HEK293 (cell line): Measurements from ENCODE around the gene PTAR1.

Source experiments
- CTCF ChIA-PET: fragments of 350-600 bp; formaldehyde crosslinking; extraction: SDS; loops from one replicate; lab custom pipeline; 2021; ENCODE audit warnings: antibody characterized with exemption; lab: Yijun Ruan, JAX
- POLR2A ChIA-PET: fragments of 300-600 bp; formaldehyde crosslinking; extraction: SDS; loops from one replicate; lab custom pipeline; 2020; ENCODE audit warnings: antibody characterized with exemption, inconsistent platforms; lab: Yijun Ruan, JAX
- H3K27ac ChIP-seq: fragments of 200-500 bp; sonication (Bioruptor generic); 2 replicates; pipeline ENCODE4 v1.5.1; 2014; ENCODE audit warnings: low read depth, low read length, control low read depth, inconsistent platforms; ENCODE audit errors: extremely low read depth
- H3K36me3 ChIP-seq, 2 experiments: fragments of 200-500 bp in 1 of 2; sonication (Bioruptor generic) in 1 of 2; 1 replicate in 1 of 2; 2 replicates in 1 of 2; pipeline ENCODE4 v1.5.1; 2014 to 2017; ENCODE audit warnings: inconsistent platforms in 2 of 2, low read length in 2 of 2; ENCODE audit not compliant: control insufficient read depth in 2 of 2, insufficient read depth in 1 of 2
- H3K4me1 ChIP-seq: fragments of 200-500 bp; sonication (Bioruptor generic); 2 replicates; pipeline ENCODE4 v1.5.1; 2014; ENCODE audit warnings: mild to moderate bottlenecking, low read length, inconsistent platforms; ENCODE audit not compliant: control insufficient read depth, insufficient read depth
- H3K4me3 ChIP-seq: 2 replicates; pipeline ENCODE4 v1.5.1; 2011; ENCODE audit warnings: low read depth, mild to moderate bottlenecking, control low read depth, low read length, moderate library complexity
- H3K9me3 ChIP-seq: fragments of 200-500 bp; sonication (Bioruptor generic); 2 replicates; pipeline ENCODE4 v1.5.1; 2014; ENCODE audit warnings: low read depth, low read length, inconsistent platforms; ENCODE audit not compliant: control insufficient read depth, insufficient read depth
- BCL11B ChIP-seq: fragments of 450-650 bp; formaldehyde crosslinking; IDR thresholded peaks from 2 replicates; pipeline ENCODE4 v1.5.1; 2016; ENCODE audit warnings: low read depth, missing biosample characterization, missing genetic modification characterization
- GLIS1 ChIP-seq: fragments of 450-650 bp; formaldehyde crosslinking; IDR thresholded peaks from 2 replicates; pipeline ENCODE4 v1.5.1; 2016; ENCODE audit warnings: missing biosample characterization, missing genetic modification characterization
- GLIS2 ChIP-seq: fragments of 450-650 bp; formaldehyde crosslinking; IDR thresholded peaks from 2 replicates; pipeline ENCODE4 v1.5.1; 2016; ENCODE audit warnings: missing biosample characterization, missing genetic modification characterization
- SCRT2 ChIP-seq: fragments of 450-650 bp; formaldehyde crosslinking; IDR thresholded peaks from 2 replicates; pipeline ENCODE4 v1.5.1; 2016; ENCODE audit warnings: missing biosample characterization, missing genetic modification characterization
- YY2 ChIP-seq: fragments of 450-650 bp; formaldehyde crosslinking; IDR thresholded peaks from 2 replicates; pipeline ENCODE4 v1.5.1; 2016; ENCODE audit warnings: missing biosample characterization, missing genetic modification characterization
- ZBTB20 ChIP-seq: fragments of 450-650 bp; formaldehyde crosslinking; IDR thresholded peaks from 2 replicates; pipeline ENCODE4 v1.5.1; 2016; ENCODE audit warnings: missing biosample characterization, missing genetic modification characterization
- ZFP41 ChIP-seq: fragments of 450-650 bp; formaldehyde crosslinking; IDR thresholded peaks from 2 replicates; pipeline ENCODE4 v1.5.1; 2016; ENCODE audit warnings: missing biosample characterization, missing genetic modification characterization, borderline replicate concordance
- ZNF10 ChIP-seq: fragments of 450-650 bp; formaldehyde crosslinking; IDR thresholded peaks from 2 replicates; pipeline ENCODE4 v1.5.1; 2017; ENCODE audit warnings: missing biosample characterization, missing genetic modification characterization
- ZNF132 ChIP-seq: fragments of 450-650 bp; formaldehyde crosslinking; IDR thresholded peaks from 2 replicates; pipeline ENCODE4 v1.5.1; 2017; ENCODE audit warnings: missing biosample characterization, missing genetic modification characterization, borderline replicate concordance
- ZNF133 ChIP-seq: fragments of 450-650 bp; formaldehyde crosslinking; IDR thresholded peaks from 2 replicates; pipeline ENCODE4 v1.5.1; 2016; ENCODE audit warnings: missing biosample characterization, missing genetic modification characterization
- ZNF140 ChIP-seq: fragments of 450-650 bp; formaldehyde crosslinking; IDR thresholded peaks from 2 replicates; pipeline ENCODE4 v1.5.1; 2016; ENCODE audit warnings: missing biosample characterization, missing genetic modification characterization
- ZNF175 ChIP-seq: fragments of 450-650 bp; formaldehyde crosslinking; IDR thresholded peaks from 2 replicates; pipeline ENCODE4 v1.5.1; 2016; ENCODE audit warnings: missing biosample characterization, missing genetic modification characterization
- ZNF366 ChIP-seq: fragments of 450-650 bp; formaldehyde crosslinking; conservative IDR thresholded peaks from 2 replicates; pipeline ENCODE4 v1.5.1; 2016; ENCODE audit warnings: missing biosample characterization, missing genetic modification characterization
- ZNF548 ChIP-seq: fragments of 450-650 bp; formaldehyde crosslinking; IDR thresholded peaks from 2 replicates; pipeline ENCODE4 v1.5.1; 2016; ENCODE audit warnings: missing biosample characterization, missing genetic modification characterization
- TF ChIP-seq, protein P1 (sequence below): fragments of 450-650 bp; formaldehyde crosslinking; IDR thresholded peaks from 2 replicates; pipeline ENCODE4 v1.5.1; 2016; ENCODE audit warnings: missing biosample characterization, missing genetic modification characterization
- TF ChIP-seq, protein P2 (sequence below): fragments of 450-650 bp; formaldehyde crosslinking; IDR thresholded peaks from 2 replicates; pipeline ENCODE4 v1.5.1; 2016; ENCODE audit warnings: missing biosample characterization, missing genetic modification characterization
- TF ChIP-seq, protein P3 (sequence below): fragments of 450-650 bp; formaldehyde crosslinking; IDR thresholded peaks from 2 replicates; pipeline ENCODE4 v1.5.1; 2016; ENCODE audit warnings: missing biosample characterization, missing genetic modification characterization
- TF ChIP-seq, protein P4 (sequence below): fragments of 450-650 bp; formaldehyde crosslinking; IDR thresholded peaks from 2 replicates; pipeline ENCODE4 v1.5.1; 2016; ENCODE audit warnings: missing biosample characterization, missing genetic modification characterization
- TF ChIP-seq, protein P5 (sequence below): fragments of 450-650 bp; formaldehyde crosslinking; IDR thresholded peaks from 2 replicates; pipeline ENCODE4 v1.5.1; 2016; ENCODE audit warnings: missing biosample characterization, missing genetic modification characterization

PTAR1 gene

DNA sequence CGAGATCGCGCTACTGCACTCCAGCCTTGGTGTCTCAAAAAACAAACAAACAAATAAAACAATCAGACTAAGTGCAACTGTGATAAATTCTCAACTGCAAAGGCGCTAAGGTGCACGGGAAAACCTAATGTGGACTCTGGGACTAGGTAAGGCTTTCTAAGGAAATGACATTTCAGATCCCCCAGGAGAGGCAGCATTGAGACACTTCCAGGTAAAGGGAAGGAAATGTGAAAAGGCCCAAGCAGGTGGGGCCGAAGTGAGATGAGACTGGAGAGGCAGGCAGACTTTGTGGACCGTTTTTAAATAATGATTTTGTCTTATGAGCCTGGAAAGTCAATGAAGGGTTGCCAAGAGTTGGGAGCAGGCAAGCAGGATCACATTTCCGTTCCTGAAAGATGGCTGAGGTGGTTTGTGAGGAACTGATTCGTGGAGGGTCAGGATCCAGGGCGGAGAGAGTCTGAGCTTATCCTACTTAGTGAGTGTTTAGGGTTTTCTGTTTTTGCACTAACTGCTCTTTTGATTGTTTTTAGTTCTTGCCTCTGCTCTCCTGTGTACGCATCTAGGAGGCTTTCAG lies 85.6 kb downstream of the PTAR1 start (continued):
- TF ChIP-seq, protein P1, sequence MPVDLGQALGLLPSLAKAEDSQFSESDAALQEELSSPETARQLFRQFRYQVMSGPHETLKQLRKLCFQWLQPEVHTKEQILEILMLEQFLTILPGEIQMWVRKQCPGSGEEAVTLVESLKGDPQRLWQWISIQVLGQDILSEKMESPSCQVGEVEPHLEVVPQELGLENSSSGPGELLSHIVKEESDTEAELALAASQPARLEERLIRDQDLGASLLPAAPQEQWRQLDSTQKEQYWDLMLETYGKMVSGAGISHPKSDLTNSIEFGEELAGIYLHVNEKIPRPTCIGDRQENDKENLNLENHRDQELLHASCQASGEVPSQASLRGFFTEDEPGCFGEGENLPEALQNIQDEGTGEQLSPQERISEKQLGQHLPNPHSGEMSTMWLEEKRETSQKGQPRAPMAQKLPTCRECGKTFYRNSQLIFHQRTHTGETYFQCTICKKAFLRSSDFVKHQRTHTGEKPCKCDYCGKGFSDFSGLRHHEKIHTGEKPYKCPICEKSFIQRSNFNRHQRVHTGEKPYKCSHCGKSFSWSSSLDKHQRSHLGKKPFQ (tag by site-specific recombination), result no peak

DNA sequence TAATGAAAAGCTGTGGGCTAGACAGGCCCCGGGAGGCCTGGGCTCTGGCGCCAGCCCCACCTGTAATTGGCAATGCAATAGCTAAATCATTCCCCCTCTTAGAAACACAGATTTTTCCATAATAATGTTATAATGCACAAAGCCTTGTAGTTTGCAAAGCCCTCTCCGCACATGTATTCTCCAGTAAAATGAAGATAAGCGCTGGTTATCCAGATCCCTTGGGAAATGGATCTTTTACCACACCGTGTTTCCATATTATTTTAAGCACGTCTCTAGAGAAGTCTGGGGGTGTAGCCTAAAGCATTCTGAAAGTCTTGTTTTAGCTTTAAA lies 86.5 kb downstream of the PTAR1 start:
- Histone ChIP-seq H3K4me3 (peak overlapping the region; percentile 31), H3K27ac (peak overlapping the region; percentile 76), H3K9me3 (no peaks in the 10 kb centered on the region), H3K36me3 (no peaks in the 10 kb centered on the region), H3K4me1 (0 out of 2 replicates have a peak, but pooled peaks cover 3% of the 10 kb centered on the region)
- POLR2A ChIA-PET, result interaction anchor here (1.3 to 1.5 kb wide), 2 partner anchors 12 to 85 kb away, joined by 4 to 6 read pairs; no protein-coding TSS in a partner anchor
- CTCF ChIA-PET, result interaction anchor here (0.6 to 3.2 kb wide), 32 partner anchors 10 to 901 kb away, joined by 3 to 23 read pairs (median 4); partner anchors contain the start of gene PTAR1
- TF ChIP-seq, protein P1 (tag by site-specific recombination), result no peak
- TF ChIP-seq GLIS2 (tag by site-specific recombination) (no peak), YY2 (no peak), ZNF140 (tag by site-specific recombination) (no peak), ZNF132 (tag by site-specific recombination) (0 out of 2 replicates have a peak, but pooled peaks have one; percentile 25), ZFP41 (tag by site-specific recombination) (no peak), SCRT2 (tag by site-specific recombination) (0 out of 2 replicates have a peak, but pooled peaks have one; percentile 10), ZNF548 (tag by site-specific recombination) (no peak), BCL11B (tag by site-specific recombination) (no peak), ZBTB20 (tag by site-specific recombination) (peak; percentile 38; the same call in 1 of the 2 replicates), ZNF10 (no peak), GLIS1 (tag by site-specific recombination) (peak; percentile 38; the same call in 1 of the 2 replicates), ZNF175 (tag by site-specific recombination) (no peak), ZNF366 (tag by site-specific recombination) (no peak), ZNF133 (no peak)
- TF ChIP-seq, protein P2, sequence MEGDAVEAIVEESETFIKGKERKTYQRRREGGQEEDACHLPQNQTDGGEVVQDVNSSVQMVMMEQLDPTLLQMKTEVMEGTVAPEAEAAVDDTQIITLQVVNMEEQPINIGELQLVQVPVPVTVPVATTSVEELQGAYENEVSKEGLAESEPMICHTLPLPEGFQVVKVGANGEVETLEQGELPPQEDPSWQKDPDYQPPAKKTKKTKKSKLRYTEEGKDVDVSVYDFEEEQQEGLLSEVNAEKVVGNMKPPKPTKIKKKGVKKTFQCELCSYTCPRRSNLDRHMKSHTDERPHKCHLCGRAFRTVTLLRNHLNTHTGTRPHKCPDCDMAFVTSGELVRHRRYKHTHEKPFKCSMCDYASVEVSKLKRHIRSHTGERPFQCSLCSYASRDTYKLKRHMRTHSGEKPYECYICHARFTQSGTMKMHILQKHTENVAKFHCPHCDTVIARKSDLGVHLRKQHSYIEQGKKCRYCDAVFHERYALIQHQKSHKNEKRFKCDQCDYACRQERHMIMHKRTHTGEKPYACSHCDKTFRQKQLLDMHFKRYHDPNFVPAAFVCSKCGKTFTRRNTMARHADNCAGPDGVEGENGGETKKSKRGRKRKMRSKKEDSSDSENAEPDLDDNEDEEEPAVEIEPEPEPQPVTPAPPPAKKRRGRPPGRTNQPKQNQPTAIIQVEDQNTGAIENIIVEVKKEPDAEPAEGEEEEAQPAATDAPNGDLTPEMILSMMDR, result no peak
- TF ChIP-seq, protein P3, sequence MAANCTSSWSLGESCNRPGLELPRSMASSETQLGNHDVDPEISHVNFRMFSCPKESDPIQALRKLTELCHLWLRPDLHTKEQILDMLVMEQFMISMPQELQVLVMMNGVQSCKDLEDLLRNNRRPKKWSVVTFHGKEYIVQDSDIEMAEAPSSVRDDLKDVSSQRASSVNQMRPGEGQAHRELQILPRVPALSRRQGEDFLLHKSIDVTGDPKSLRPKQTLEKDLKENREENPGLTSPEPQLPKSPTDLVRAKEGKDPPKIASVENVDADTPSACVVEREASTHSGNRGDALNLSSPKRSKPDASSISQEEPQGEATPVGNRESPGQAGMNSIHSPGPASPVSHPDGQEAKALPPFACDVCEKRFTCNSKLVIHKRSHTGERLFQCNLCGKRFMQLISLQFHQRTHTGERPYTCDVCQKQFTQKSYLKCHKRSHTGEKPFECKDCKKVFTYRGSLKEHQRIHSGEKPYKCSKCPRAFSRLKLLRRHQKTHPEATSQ (tag by site-specific recombination), result no peak
- TF ChIP-seq, protein P4, sequence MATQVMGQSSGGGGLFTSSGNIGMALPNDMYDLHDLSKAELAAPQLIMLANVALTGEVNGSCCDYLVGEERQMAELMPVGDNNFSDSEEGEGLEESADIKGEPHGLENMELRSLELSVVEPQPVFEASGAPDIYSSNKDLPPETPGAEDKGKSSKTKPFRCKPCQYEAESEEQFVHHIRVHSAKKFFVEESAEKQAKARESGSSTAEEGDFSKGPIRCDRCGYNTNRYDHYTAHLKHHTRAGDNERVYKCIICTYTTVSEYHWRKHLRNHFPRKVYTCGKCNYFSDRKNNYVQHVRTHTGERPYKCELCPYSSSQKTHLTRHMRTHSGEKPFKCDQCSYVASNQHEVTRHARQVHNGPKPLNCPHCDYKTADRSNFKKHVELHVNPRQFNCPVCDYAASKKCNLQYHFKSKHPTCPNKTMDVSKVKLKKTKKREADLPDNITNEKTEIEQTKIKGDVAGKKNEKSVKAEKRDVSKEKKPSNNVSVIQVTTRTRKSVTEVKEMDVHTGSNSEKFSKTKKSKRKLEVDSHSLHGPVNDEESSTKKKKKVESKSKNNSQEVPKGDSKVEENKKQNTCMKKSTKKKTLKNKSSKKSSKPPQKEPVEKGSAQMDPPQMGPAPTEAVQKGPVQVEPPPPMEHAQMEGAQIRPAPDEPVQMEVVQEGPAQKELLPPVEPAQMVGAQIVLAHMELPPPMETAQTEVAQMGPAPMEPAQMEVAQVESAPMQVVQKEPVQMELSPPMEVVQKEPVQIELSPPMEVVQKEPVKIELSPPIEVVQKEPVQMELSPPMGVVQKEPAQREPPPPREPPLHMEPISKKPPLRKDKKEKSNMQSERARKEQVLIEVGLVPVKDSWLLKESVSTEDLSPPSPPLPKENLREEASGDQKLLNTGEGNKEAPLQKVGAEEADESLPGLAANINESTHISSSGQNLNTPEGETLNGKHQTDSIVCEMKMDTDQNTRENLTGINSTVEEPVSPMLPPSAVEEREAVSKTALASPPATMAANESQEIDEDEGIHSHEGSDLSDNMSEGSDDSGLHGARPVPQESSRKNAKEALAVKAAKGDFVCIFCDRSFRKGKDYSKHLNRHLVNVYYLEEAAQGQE, result no peak
- TF ChIP-seq, protein P5, sequence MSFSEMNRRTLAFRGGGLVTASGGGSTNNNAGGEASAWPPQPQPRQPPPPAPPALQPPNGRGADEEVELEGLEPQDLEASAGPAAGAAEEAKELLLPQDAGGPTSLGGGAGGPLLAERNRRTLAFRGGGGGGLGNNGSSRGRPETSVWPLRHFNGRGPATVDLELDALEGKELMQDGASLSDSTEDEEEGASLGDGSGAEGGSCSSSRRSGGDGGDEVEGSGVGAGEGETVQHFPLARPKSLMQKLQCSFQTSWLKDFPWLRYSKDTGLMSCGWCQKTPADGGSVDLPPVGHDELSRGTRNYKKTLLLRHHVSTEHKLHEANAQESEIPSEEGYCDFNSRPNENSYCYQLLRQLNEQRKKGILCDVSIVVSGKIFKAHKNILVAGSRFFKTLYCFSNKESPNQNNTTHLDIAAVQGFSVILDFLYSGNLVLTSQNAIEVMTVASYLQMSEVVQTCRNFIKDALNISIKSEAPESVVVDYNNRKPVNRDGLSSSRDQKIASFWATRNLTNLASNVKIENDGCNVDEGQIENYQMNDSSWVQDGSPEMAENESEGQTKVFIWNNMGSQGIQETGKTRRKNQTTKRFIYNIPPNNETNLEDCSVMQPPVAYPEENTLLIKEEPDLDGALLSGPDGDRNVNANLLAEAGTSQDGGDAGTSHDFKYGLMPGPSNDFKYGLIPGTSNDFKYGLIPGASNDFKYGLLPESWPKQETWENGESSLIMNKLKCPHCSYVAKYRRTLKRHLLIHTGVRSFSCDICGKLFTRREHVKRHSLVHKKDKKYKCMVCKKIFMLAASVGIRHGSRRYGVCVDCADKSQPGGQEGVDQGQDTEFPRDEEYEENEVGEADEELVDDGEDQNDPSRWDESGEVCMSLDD (tag by site-specific recombination), result no peak
